ENCODE results near the gene RIPOR1. TPM values are rescaled to one million over a fixed set of nuclear protein-coding genes. Genes with fewer than 3 reads are reported as not detected.

Gene RIPOR1
- total and polyA plus RNA-seq, 2 of the 4 experiments (the other 2 are of a cell fraction): 9.5 to 41.3 TPM

GRCh38 chr16:67543582-67543981, 15.0 kb downstream of the RIPOR1 start:
- ChIA-PET POLR2A (ENCODE audit: unreplicated experiment) (no interaction called here), CTCF (no interaction called here)
- Histone ChIP-seq H4K20me1 (ENCODE audit: insufficient read depth, low read length) (peaks cover 78% of the 10 kb centered on the region), H2BK15ac (ENCODE audit: low read depth, low read length) (no peak overlapping the region), H3K79me1 (ENCODE audit: low read depth in 1 of 2, low read length in 2 of 2) (peaks cover 17 to 62% of the 10 kb centered on the region in 2 experiments; a peak in 3 of 4 replicates), H3K4me3 (ENCODE audit: insufficient read depth, low read depth, low read length) (no peak overlapping the region), H3K27me3 (ENCODE audit: control insufficient read depth, insufficient read depth, low read length) (no peaks in the 10 kb centered on the region), H3K9me1 (ENCODE audit: insufficient read depth, low read length) (peaks cover 17% of the 10 kb centered on the region), H4K8ac (ENCODE audit: low read depth in 2 of 2, low read length in 2 of 2) (no peak overlapping the region), H3K9ac (ENCODE audit: low read depth, low read length) (no peak overlapping the region), H3K36me3 (ENCODE audit: control insufficient read depth, insufficient read depth, low read length) (peaks cover 87% of the 10 kb centered on the region), H2BK20ac (ENCODE audit: low read depth, low read length) (no peak overlapping the region), H3K4me1 (ENCODE audit: control insufficient read depth, insufficient read depth, low read length) (peaks cover 4% of the 10 kb centered on the region), H3K27ac (ENCODE audit: insufficient read depth, low read length) (no peak overlapping the region), H4K91ac (ENCODE audit: insufficient read depth, low read depth, low read length) (no peak overlapping the region), H4K5ac (ENCODE audit: low read depth, low read length) (no peak overlapping the region), H2BK5ac (ENCODE audit: low read depth, low read length, poor library complexity, severe bottlenecking) (no peak overlapping the region), H2AK9ac (replicated peaks; ENCODE audit: low read depth, low read length, poor library complexity) (no peak overlapping the region), H2BK120ac (ENCODE audit: low read depth, low read length) (no peak overlapping the region), H3K4me2 (ENCODE audit: low read depth, low read length) (no peak overlapping the region), H3K23ac (ENCODE audit: low read depth, low read length) (no peak overlapping the region), H3K4ac (ENCODE audit: low read depth, low read length) (no peak overlapping the region), H2AFZ (replicated peaks; ENCODE audit: low read length, poor library complexity) (no peak overlapping the region), H3K14ac (replicated peaks; ENCODE audit: low read depth, low read length) (no peak overlapping the region), H3K56ac (ENCODE audit: extremely low read depth, insufficient read depth, low read length) (no peak overlapping the region), H3K18ac (ENCODE audit: low read depth, low read length) (no peak overlapping the region), H2AK5ac (ENCODE audit: low read depth, low read length) (no peak overlapping the region), H3K9me3 (ENCODE audit: control insufficient read depth, insufficient read depth, low read length) (no peaks in the 10 kb centered on the region)
- DNase-seq (no peak), ATAC-seq (ENCODE audit: low read depth) (no peak)
- 90% methylated on average over 6 of the region's 6 CpGs; no CpG with 5 or more reads in 1 of the 2 experiments for WGBS, 2 experiments (ENCODE audit: extremely low coverage in 2 of 2, insufficient read length in 1 of 2)
- dilution Hi-C loops (cut with HindIII; ENCODE audit: low sequenced_read_pairs, unreplicated experiment) (no loop called here), intact Hi-C loops (cut with micrococcal nuclease) (no loop called here), in situ Hi-C loops (cut with MboI; ENCODE audit: low sequenced_read_pairs) (loop anchor here (25.0 kb wide), 1 partner anchor 394 kb away; the partner anchor contains the start of genes CTRL, LCAT and PSMB10)
- TF ChIP-seq CTCF (conservative IDR thresholded peaks at IDR 0.05; ENCODE audit: low read depth, low read length): no peak
- TF ChIP-seq, protein P1, sequence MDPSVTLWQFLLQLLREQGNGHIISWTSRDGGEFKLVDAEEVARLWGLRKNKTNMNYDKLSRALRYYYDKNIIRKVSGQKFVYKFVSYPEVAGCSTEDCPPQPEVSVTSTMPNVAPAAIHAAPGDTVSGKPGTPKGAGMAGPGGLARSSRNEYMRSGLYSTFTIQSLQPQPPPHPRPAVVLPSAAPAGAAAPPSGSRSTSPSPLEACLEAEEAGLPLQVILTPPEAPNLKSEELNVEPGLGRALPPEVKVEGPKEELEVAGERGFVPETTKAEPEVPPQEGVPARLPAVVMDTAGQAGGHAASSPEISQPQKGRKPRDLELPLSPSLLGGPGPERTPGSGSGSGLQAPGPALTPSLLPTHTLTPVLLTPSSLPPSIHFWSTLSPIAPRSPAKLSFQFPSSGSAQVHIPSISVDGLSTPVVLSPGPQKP (IDR thresholded peaks at IDR 0.05; ENCODE audit: borderline replicate concordance, low read depth, low read length): no peak
- no peak for TF ChIP-seq RFX5 (IDR thresholded peaks at IDR 0.05; ENCODE audit: low read depth, low read length)
- no peak for TF ChIP-seq NFE2L2 (IDR thresholded peaks at IDR 0.05; ENCODE audit: low read depth, low read length)
- BruUV-seq (replicated peaks): no TSS peak

Measured in IMR-90 (cell line).